ENCODE measurements around the gene FIP1L1. TPM values are rescaled to one million over a fixed set of nuclear protein-coding genes. Genes with fewer than 3 reads are reported as not detected.

FIP1L1 gene
- total RNA-seq, 1 experiment from 2014 or later: 68.0 TPM

- H3K27ac Mint-ChIP-seq: no peak overlapping the region
- no CpG with 5 or more reads among the region's 2 CpGs for WGBS (ENCODE audit: extremely low coverage, insufficient read length, low lambda C conversion rate)
- no peak for TF ChIP-seq CTCF (conservative IDR thresholded peaks at IDR 0.05)
Measured at GRCh38 chr4:53461244-53461643, 83.8 kb downstream of the FIP1L1 start.

More at GRCh38 chr4:53461244-53461643, 83.8 kb downstream of the FIP1L1 start:
- no peak overlapping the region for H3K4me3 Mint-ChIP-seq
- H3T11ph ChIP-seq (ENCODE audit: low read length): no peak overlapping the region
- DNase-seq: no peak
- no peak overlapping the region for H2AFZ ChIP-seq (ENCODE audit: low read length)
- H3K23ac ChIP-seq (ENCODE audit: insufficient read length, low read depth, low read length): no peak overlapping the region
- no peak overlapping the region for H4K91ac ChIP-seq (ENCODE audit: insufficient read length, low read depth, low read length)
- no peak overlapping the region for H3K27ac ChIP-seq (ENCODE audit: insufficient read length, low read depth, low read length)
- no peak overlapping the region for H4K5ac ChIP-seq (ENCODE audit: insufficient read length, low read depth, low read length)
- H2BK12ac ChIP-seq (ENCODE audit: insufficient read length, low read depth, low read length): no peak overlapping the region
- no peak overlapping the region for H3K4ac ChIP-seq (ENCODE audit: low read depth, low read length)
- H3K4me1 ChIP-seq (ENCODE audit: insufficient read depth, low read length): no peaks in the 10 kb centered on the region
- H3K27me3 Mint-ChIP-seq (ENCODE audit: low read depth): no peaks in the 10 kb centered on the region
- H3K23me2 ChIP-seq (ENCODE audit: insufficient read length, low read depth, low read length, poor library complexity, severe bottlenecking): no peaks in the 10 kb centered on the region
- H3K14ac ChIP-seq (ENCODE audit: insufficient read depth, low read length): no peak overlapping the region
- H2AK5ac ChIP-seq (ENCODE audit: insufficient read length, low read length): no peak overlapping the region
- H3K36me3 Mint-ChIP-seq (ENCODE audit: insufficient read depth in 1 of 3, low read depth in 3 of 3): peaks cover 6 to 47% (median 27%) of the 10 kb centered on the region in 3 experiments; a peak in 6 of 7 replicates
- peaks cover 3 to 6% of the 10 kb centered on the region in 2 experiments; a peak in 3 of 4 replicates for H3K4me1 Mint-ChIP-seq
- no peaks in the 10 kb centered on the region for H4K20me1 ChIP-seq (ENCODE audit: control insufficient read depth, insufficient read depth, insufficient read length)
- H3K27me3 ChIP-seq (ENCODE audit: insufficient read depth, low read length): no peaks in the 10 kb centered on the region
- no peak overlapping the region for H3K56ac ChIP-seq (ENCODE audit: insufficient read length, low read depth, low read length)
- H2BK20ac ChIP-seq (ENCODE audit: low read depth, low read length, poor library complexity, severe bottlenecking): no peak overlapping the region
- H3K79me1 ChIP-seq (ENCODE audit: insufficient read depth, low read depth, low read length, poor library complexity, severe bottlenecking): no peaks in the 10 kb centered on the region
- no peak overlapping the region for H3K9ac ChIP-seq (ENCODE audit: extremely low read depth, insufficient read length, low read length)
- no peak overlapping the region for H2BK5ac ChIP-seq (ENCODE audit: insufficient read length, low read length)
- H2BK15ac ChIP-seq (ENCODE audit: low read depth, low read length): no peak overlapping the region
- no peak overlapping the region for H4K8ac ChIP-seq (replicated peaks; ENCODE audit: insufficient read length, low read depth, low read length)
- no peak overlapping the region for H2BK120ac ChIP-seq (ENCODE audit: low read depth, low read length, poor library complexity, severe bottlenecking)
- H3K9me3 Mint-ChIP-seq: peaks cover 3 to 8% of the 10 kb centered on the region in 2 experiments
- H3K9me3 ChIP-seq (ENCODE audit: control insufficient read depth, low read depth, low read length): no peaks in the 10 kb centered on the region
- no peak overlapping the region for H3K18ac ChIP-seq (ENCODE audit: insufficient read length, low read depth, low read length)
- no peak overlapping the region for H3K4me2 ChIP-seq (ENCODE audit: insufficient read depth, insufficient read length, low read length)
- no peaks in the 10 kb centered on the region for H3K79me2 ChIP-seq (ENCODE audit: insufficient read depth, low read length)

Measured in H9 (cell line).